Caco-2 (cell line): ENCODE results near the gene ACOT4. TPM values are rescaled to one million over a fixed set of nuclear protein-coding genes. Genes with fewer than 3 reads are reported as not detected.

ENCODE experiments used
- total RNA-seq: library from RNA; stranded (reverse); gene quantifications from 2 replicates; pipeline ENCODE4 v1.2.3, GENCODE V29; 2022

The ACOT4 gene
- total RNA-seq, 1 experiment from 2014 or later, result 3.2 TPM

Other genes with a start within 250 kb of the ACOT4 start
- gene NUMB, start 133.3 kb upstream of the ACOT4 start, total RNA-seq, result 66.2 and 67.6 TPM in 2 replicates
- 16.1 and 16.5 TPM in 2 replicates for gene RIOX1, start 100.9 kb upstream of the ACOT4 start, total RNA-seq
- 10.3 TPM in 2 replicates for gene ACOT1, start 54.7 kb upstream of the ACOT4 start, total RNA-seq
- 0.14 and 0.29 TPM in 2 replicates for gene HEATR4, start 32.9 kb upstream of the ACOT4 start, total RNA-seq
- gene ACOT2, start 22.7 kb upstream of the ACOT4 start, total RNA-seq, result 36.7 and 41.4 TPM in 2 replicates
- not detected in 2 replicates for gene ACOT6, start 20.6 kb downstream of the ACOT4 start, total RNA-seq
- gene DNAL1, start 53.1 kb downstream of the ACOT4 start, total RNA-seq, result 9.6 and 12.2 TPM in 2 replicates
- 33.2 and 38.8 TPM in 2 replicates for gene PNMA1, start 122.5 kb downstream of the ACOT4 start, total RNA-seq